Lower lobe of right lung (tissue), 2 donors: ENCODE data around the gene CSGALNACT2. TPM values are rescaled to one million over a fixed set of nuclear protein-coding genes. Genes with fewer than 3 reads are reported as not detected.

Source experiments
- ATAC-seq, 2 donors: fragments of 200-7000 bp; cut with Tn5 transposase; one replicate each; pipeline ENCODE4 v1.9.1; 2020 to 2022; ENCODE audit warnings: mild to moderate bottlenecking in 2 of 2, moderate library complexity in 2 of 2
- DNase-seq: peaks from one replicate; pipeline ENCODE4 v3.0.0-alpha.2; 2020
- H3K27ac ChIP-seq: fragments of 200-600 bp; one replicate; pipeline ENCODE4 v1.8.0; 2022
- H3K27me3 ChIP-seq: fragments of 200-600 bp; one replicate; pipeline ENCODE4 v1.8.0; 2022; ENCODE audit warnings: low read depth
- H3K36me3 ChIP-seq: fragments of 200-600 bp; one replicate; pipeline ENCODE4 v1.8.0; 2022; ENCODE audit warnings: mild to moderate bottlenecking
- H3K4me1 ChIP-seq: fragments of 200-600 bp; one replicate; pipeline ENCODE4 v1.8.0; 2022
- H3K4me3 ChIP-seq: fragments of 200-600 bp; one replicate; pipeline ENCODE4 v1.8.0; 2022; ENCODE audit warnings: mild to moderate bottlenecking
- H3K9me3 ChIP-seq: fragments of 200-600 bp; one replicate; pipeline ENCODE4 v1.8.0; 2022
- intact Hi-C: fragments of 100-400 bp; cut with DNase I; formaldehyde crosslinking; loops from one replicate; pipeline ENCODE4 v1.11.0; 2022
- total RNA-seq: library from RNA; stranded (reverse); fragmentation: NEBNext Ultra II Directional; extraction: Animal tissue kit (Norgen Biotek cat#: 25700); gene quantifications from one replicate; pipeline ENCODE4 v1.2.1, GENCODE V29; 2021
- TF ChIP-seq, protein P1 (sequence below): fragments of 200-600 bp; IDR thresholded peaks from one replicate; pipeline ENCODE4 v1.8.0; 2022; ENCODE audit warnings: antibody characterized with exemption, mild to moderate bottlenecking
- donor health status: DM: no; HTN: yes; CAD: no; lungs with severe emphysema.

The CSGALNACT2 gene
- total RNA-seq, 1 donor from 2014 or later = 36.4 TPM

DNA sequence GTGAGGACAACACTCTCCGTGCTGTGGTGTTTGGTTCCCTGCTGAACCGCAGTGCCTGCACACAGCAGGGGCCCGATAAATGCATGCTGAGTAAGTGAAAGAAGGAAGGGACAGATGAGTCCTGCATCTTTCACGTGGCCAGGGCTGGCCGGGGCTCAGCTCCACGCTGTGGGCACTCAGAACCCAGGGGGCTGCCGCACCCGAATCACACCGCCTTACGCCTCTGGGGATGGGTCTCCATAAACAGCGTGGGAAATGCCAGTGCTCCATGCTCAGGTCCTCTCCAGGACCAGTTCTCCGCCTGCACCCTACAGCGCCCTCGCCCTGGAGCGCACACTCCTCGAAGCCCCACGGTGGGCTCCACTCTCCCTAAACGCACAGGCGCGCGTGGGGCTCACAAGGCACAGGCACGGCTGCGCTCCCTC, 90.5 kb downstream of the CSGALNACT2 start:
- Histone ChIP-seq H3K4me1 (peaks cover 5% of the 10 kb centered on the region), H3K36me3 (no peaks in the 10 kb centered on the region), H3K27me3 (peaks cover 38% of the 10 kb centered on the region), H3K27ac (no peak overlapping the region), H3K9me3 (no peaks in the 10 kb centered on the region), H3K4me3 (peak overlapping the region; percentile 54)
- DNase-seq = peak; percentile 34
- peak in 1 of 2 donors; percentile 5 for ATAC-seq
- TF ChIP-seq, protein P1, sequence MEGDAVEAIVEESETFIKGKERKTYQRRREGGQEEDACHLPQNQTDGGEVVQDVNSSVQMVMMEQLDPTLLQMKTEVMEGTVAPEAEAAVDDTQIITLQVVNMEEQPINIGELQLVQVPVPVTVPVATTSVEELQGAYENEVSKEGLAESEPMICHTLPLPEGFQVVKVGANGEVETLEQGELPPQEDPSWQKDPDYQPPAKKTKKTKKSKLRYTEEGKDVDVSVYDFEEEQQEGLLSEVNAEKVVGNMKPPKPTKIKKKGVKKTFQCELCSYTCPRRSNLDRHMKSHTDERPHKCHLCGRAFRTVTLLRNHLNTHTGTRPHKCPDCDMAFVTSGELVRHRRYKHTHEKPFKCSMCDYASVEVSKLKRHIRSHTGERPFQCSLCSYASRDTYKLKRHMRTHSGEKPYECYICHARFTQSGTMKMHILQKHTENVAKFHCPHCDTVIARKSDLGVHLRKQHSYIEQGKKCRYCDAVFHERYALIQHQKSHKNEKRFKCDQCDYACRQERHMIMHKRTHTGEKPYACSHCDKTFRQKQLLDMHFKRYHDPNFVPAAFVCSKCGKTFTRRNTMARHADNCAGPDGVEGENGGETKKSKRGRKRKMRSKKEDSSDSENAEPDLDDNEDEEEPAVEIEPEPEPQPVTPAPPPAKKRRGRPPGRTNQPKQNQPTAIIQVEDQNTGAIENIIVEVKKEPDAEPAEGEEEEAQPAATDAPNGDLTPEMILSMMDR = no peak
- intact Hi-C loops = no loop called here

DNA sequence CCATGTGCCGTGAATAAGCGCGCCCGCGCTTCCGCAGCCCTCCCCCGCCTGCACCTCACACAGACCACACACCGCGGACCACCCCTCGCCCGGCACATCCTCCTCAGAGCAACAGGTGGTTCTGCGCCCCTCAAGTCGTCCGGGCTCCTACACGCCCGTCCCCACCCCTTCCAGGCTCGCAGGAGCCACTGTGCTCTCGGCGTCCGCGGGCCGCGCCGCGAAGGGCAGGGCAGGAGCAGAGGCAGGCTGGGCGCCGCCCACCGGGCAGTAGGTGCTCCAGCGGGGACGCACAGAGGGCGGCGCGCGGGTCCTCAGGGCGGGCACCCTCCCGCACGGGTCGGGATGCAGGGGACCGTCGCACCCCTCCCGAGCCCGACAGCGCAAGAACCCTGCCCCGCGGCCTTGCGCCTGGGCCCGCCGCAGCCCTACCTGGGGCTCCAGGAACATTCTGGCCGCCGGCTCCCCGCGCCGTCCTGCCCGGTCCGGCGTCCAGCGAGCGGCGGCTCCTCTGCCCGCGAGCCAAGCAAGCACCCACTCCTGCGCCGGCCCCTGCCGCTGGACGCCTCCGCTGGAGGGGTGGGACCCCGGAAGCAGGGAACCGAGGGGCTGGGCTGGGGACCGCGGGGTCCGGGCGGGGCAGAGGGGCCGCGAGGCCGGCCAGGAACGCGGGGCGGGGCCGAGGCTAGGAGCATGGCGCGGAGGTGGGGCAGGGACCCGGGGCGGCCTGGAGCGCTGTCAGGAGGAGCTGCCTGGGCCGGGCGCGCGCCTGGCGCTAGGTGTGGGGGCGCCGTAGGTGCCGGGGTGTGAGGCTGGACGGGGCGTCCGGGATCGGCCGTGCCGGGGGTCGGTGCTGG, 91.2 kb downstream of the CSGALNACT2 start:
- Histone ChIP-seq H3K27ac (peak overlapping the region; percentile 18), H3K36me3 (no peaks in the 10 kb centered on the region), H3K9me3 (no peaks in the 10 kb centered on the region), H3K27me3 (peaks cover 38% of the 10 kb centered on the region), H3K4me3 (peak overlapping the region; percentile 54), H3K4me1 (peaks cover 5% of the 10 kb centered on the region)
- DNase-seq = peak; percentile 57
- intact Hi-C loops = no loop called here
- TF ChIP-seq, protein P1 = no peak
- peak; percentile 65 to 82 for ATAC-seq

DNA sequence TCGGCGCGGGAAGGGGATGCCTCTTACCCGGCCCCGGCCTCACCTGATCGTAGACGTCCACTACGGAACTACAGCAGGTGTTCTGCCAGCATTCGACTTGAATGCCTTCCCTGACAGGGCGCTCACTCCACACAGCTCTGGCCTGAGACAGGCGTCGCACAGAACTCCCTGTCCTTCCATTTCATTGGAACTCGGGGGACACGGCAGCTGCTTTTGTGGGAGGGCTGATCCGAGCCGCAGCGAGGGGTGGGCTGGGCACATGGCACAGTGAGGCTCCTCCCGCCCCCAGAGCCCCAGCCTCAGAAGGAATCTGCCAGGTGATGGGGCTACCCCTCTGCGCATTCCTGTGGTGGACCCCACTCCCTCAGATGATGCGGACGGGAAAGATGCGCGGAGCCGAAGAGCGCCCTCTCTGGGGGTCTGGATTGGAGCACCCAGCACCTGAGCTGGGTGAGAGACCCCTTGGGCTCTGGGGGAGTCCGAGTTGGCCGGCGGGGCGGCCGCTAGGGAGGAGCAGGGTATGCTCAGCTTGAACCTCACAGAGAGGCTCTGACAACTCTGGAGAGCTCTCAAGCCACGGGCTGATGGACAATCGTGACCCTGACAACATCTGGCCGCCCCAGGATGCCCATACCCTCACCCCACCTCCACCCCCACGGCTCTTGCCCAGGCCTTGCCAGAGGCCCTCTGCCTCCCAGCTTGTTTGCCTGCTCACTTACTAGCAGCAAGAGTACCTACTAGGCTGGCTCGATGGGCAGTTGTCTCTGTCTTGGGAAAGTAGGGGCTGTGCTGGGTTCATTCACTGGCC, 92.1 kb downstream of the CSGALNACT2 start:
- DNase-seq (peak; percentile 32), ATAC-seq (no peak)
- Histone ChIP-seq H3K27ac (peak overlapping the region; percentile 18), H3K9me3 (no peaks in the 10 kb centered on the region), H3K4me3 (peak overlapping the region; percentile 54), H3K4me1 (peaks cover 5% of the 10 kb centered on the region), H3K36me3 (no peaks in the 10 kb centered on the region), H3K27me3 (peaks cover 38% of the 10 kb centered on the region)
- TF ChIP-seq, protein P1 = no peak
- intact Hi-C loops = no loop called here

DNA sequence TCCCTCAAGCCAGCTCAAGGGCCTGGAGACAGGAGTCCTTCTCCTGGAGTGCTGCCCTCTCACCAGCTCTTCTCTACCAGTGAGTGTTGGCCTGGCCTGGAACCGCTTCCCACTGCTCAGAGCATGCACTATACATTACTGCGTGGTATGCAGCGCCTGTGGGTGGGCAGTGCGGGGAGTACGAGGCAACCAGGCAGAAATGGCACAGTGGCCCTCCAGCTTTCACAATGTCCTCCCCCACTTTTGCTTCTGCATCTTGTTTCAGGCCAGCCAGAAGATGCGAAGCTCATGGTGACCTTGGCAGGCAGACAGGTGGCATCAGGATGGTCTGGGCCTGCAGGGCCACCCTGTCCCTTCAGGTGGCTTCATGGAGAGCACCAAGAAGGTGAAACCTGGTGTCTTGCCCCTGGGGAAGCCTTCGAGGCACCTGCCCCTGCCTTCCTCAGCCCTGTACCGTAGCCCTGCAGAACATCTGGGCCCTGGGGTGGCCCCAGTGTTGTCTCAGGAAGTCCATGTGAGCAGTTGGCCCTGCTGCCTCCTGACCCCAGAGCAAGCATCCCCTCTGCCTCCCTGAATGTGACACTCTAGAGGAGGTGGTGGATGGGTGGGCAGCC, 92.8 kb downstream of the CSGALNACT2 start:
- intact Hi-C loops = no loop called here
- no peaks in the 10 kb centered on the region for H3K36me3 ChIP-seq
- TF ChIP-seq, protein P1 = no peak
- H3K4me3 ChIP-seq = no peak overlapping the region
- ATAC-seq (no peak), DNase-seq (peak; percentile 30)
- no peaks in the 10 kb centered on the region for H3K9me3 ChIP-seq
- H3K4me1 ChIP-seq = peaks cover 5% of the 10 kb centered on the region
- H3K27ac ChIP-seq = no peak overlapping the region
- H3K27me3 ChIP-seq = peaks cover 38% of the 10 kb centered on the region

DNA sequence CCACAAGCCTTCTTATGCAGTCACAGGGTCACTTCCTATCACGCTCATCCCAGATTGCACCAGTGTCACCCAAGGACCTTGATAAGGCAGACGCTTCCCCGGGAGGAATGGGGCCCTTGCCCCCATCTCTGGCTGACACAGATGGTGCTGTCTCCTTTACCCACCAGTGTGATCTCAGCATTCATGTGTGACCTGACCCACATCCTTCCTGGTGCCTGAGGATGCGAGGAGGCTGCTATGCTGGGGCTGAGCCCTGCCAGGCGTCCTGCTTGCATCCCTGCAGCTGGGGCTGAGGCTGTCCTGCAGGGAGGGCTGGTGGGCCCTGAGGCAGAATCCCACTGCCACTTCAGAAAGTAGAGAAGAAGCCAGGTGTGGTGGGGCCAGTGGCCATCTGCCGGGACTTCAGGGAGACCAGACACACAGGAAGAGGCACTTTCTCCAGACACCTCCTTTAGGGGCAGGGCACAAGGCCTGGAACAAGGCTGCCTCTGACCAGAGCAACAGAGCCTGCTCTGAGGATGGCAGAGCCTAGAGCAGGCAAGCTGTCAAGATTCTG, 93.4 kb downstream of the CSGALNACT2 start:
- no peaks in the 10 kb centered on the region for H3K9me3 ChIP-seq
- peaks cover 5% of the 10 kb centered on the region for H3K4me1 ChIP-seq
- intact Hi-C loops = no loop called here
- H3K27me3 ChIP-seq = peaks cover 38% of the 10 kb centered on the region
- DNase-seq (peak; percentile 32), ATAC-seq (no peak)
- TF ChIP-seq, protein P1 = no peak
- H3K4me3 ChIP-seq = no peak overlapping the region
- no peak overlapping the region for H3K27ac ChIP-seq
- H3K36me3 ChIP-seq = no peaks in the 10 kb centered on the region
